IMR-90 (cell line): ENCODE data around the gene SMIM5.

Experiments
- BHLHE40 ChIP-seq: fragments of 150-350 bp; IDR thresholded peaks from 2 replicates; pipeline ENCODE4 v1.6.1; 2016; ENCODE audit warnings: mild to moderate bottlenecking, low read depth, low read length
- CEBPB ChIP-seq: IDR thresholded peaks from 2 replicates; pipeline ENCODE4 v1.6.1; 2012; ENCODE audit warnings: low read depth, low read length, improper control_type of control experiment
- CHD1 ChIP-seq: IDR thresholded peaks from 2 replicates; pipeline ENCODE4 v1.6.1; 2012; ENCODE audit warnings: low read depth, low read length, improper control_type of control experiment
- CTCF ChIP-seq: conservative IDR thresholded peaks from 2 replicates; pipeline ENCODE4 v1.5.1; 2012; ENCODE audit warnings: mild to moderate bottlenecking, low read depth, low read length, improper control_type of control experiment
- MAFK ChIP-seq: IDR thresholded peaks from 2 replicates; pipeline ENCODE4 v1.6.1; 2012; ENCODE audit warnings: low read depth, low read length, improper control_type of control experiment
- MAZ ChIP-seq: IDR thresholded peaks from 2 replicates; pipeline ENCODE4 v1.6.1; 2012; ENCODE audit warnings: low read depth, mild to moderate bottlenecking, low read length, improper control_type of control experiment, moderate library complexity, borderline replicate concordance
- MXI1 ChIP-seq: IDR thresholded peaks from 2 replicates; pipeline ENCODE4 v1.6.1; 2012; ENCODE audit warnings: low read depth, mild to moderate bottlenecking, low read length, moderate library complexity, borderline replicate concordance
- NFE2L2 ChIP-seq: fragments of 150-350 bp; IDR thresholded peaks from 2 replicates; pipeline ENCODE4 v1.6.1; 2016; ENCODE audit warnings: low read depth, mild to moderate bottlenecking, low read length
- POLR2A ChIP-seq: IDR thresholded peaks from 2 replicates; pipeline ENCODE4 v1.6.1; 2012; ENCODE audit warnings: mild to moderate bottlenecking, low read depth, low read length
- RAD21 ChIP-seq: IDR thresholded peaks from 2 replicates; pipeline ENCODE4 v1.6.1; 2012; ENCODE audit warnings: low read length, improper control_type of control experiment
- RFX5 ChIP-seq: IDR thresholded peaks from 2 replicates; pipeline ENCODE4 v1.8.0; 2012; ENCODE audit warnings: low read depth, mild to moderate bottlenecking, low read length, moderate library complexity
- SMC3 ChIP-seq: fragments of 150-350 bp; IDR thresholded peaks from 2 replicates; pipeline ENCODE4 v1.6.1; 2016; ENCODE audit warnings: low read depth, mild to moderate bottlenecking, antibody characterized with exemption, low read length, moderate library complexity
- USF2 ChIP-seq: fragments of 150-350 bp; IDR thresholded peaks from 2 replicates; pipeline ENCODE4 v1.6.1; 2017; ENCODE audit warnings: mild to moderate bottlenecking, antibody characterized with exemption, low read length, low read depth

- TF ChIP-seq POLR2A (no peak), CTCF (no peak), CHD1 (no peak), RAD21 (no peak), MAZ (no peak), SMC3 (no peak), MXI1 (no peak), CEBPB (no peak), RFX5 (no peak), MAFK (no peak), BHLHE40 (no peak), USF2 (no peak), NFE2L2 (no peak)
These were observed 30.6 kb upstream of the SMIM5 start for GRCh38 chr17:75602644-75603043.
